T-cell (primary cell): ENCODE results near the gene ECI1. TPM values are rescaled to one million over a fixed set of nuclear protein-coding genes. Genes with fewer than 3 reads are reported as not detected.

ENCODE experiments used
- ATAC-seq, 4 experiments: fragments of 200-7000 bp in 3 of 4; fragments of 150-1000 bp in 1 of 4; cut with Tn5 transposase; replicated peaks in 1 of 4; 1 replicate in 3 of 4; 2 replicates in 1 of 4; pipeline ENCODE4 v1.10.0; 2021; ENCODE audit warnings: moderate library complexity in 3 of 4, mild to moderate bottlenecking in 2 of 4, moderate number of reproducible peaks in 1 of 4
- CTCF ChIA-PET, 2 donors: fragments of 300-600 bp; sonication (Branson Sonifier 250); formaldehyde crosslinking; loops; one replicate each; lab custom pipeline; 2022; ENCODE audit warnings: antibody characterized with exemption in 2 of 2; lab: Charles Lee
- POLR2A ChIA-PET, 2 donors: fragments of 300-600 bp; sonication (Branson Sonifier 250); formaldehyde crosslinking; loops; one replicate each; lab custom pipeline; 2022; ENCODE audit warnings: antibody characterized with exemption in 2 of 2; lab: Charles Lee
- DNase-seq, 35 experiments: peaks; one replicate each; pipeline versions ENCODE4 v3.0.0 to v3.0.0-alpha.2; 2013 to 2023
- H3K27ac ChIP-seq: one replicate; pipeline ENCODE4 v1.5.1; 2013; ENCODE audit warnings: low read length
- H3K27me3 ChIP-seq, 2 experiments: replicated peaks in 1 of 2; 1 replicate in 1 of 2; 2 replicates in 1 of 2; pipeline versions ENCODE4 v1.6.1 to v1.7.0; 2013; ENCODE audit warnings: low read length in 1 of 2, mixed read lengths in 1 of 2; ENCODE audit not compliant: control insufficient read depth in 2 of 2, insufficient read depth in 2 of 2; ENCODE audit errors: extremely low read depth in 1 of 2
- H3K36me3 ChIP-seq, 2 donors: 1 replicate in 1 of 2; 2 replicates in 1 of 2; pipeline versions ENCODE4 v1.6.1 to v1.7.0; 2013; ENCODE audit warnings: low read length in 1 of 2; ENCODE audit not compliant: control insufficient read depth in 2 of 2, insufficient read depth in 1 of 2; ENCODE audit errors: extremely low read depth in 1 of 2
- H3K4me1 ChIP-seq, 2 experiments: 1 replicate in 1 of 2; 2 replicates in 1 of 2; pipeline versions ENCODE4 v1.6.1 to v1.7.0; 2013; ENCODE audit warnings: low read length in 2 of 2, mixed read lengths in 1 of 2; ENCODE audit not compliant: insufficient read depth in 2 of 2, control insufficient read depth in 1 of 2; ENCODE audit errors: extremely low read depth in 1 of 2
- H3K4me3 ChIP-seq, 2 donors: 1 replicate in 1 of 2; 2 replicates in 1 of 2; pipeline versions ENCODE4 v1.5.1 to v1.7.0; 2013; ENCODE audit warnings: mild to moderate bottlenecking in 2 of 2, low read length in 1 of 2, moderate library complexity in 1 of 2; ENCODE audit not compliant: control insufficient read depth in 1 of 2; ENCODE audit errors: extremely low read depth in 1 of 2
- H3K9me3 ChIP-seq: 2 replicates; pipeline ENCODE4 v1.7.0; 2013
- H3K27ac Mint-ChIP-seq, 2 donors: one replicate each; pipeline ENCODE4 v1.8.0; 2020 to 2021; ENCODE audit warnings: mild to moderate bottlenecking in 2 of 2, mixed read lengths in 2 of 2
- H3K27me3 Mint-ChIP-seq, 2 donors: one replicate each; pipeline ENCODE4 v1.8.0; 2021 to 2022; ENCODE audit warnings: mixed read lengths in 2 of 2
- H3K36me3 Mint-ChIP-seq: one replicate; pipeline ENCODE4 v1.8.0; 2021; ENCODE audit warnings: mixed read lengths
- H3K4me1 Mint-ChIP-seq, 3 donors: one replicate each; pipeline ENCODE4 v1.8.0; 2020 to 2022; ENCODE audit warnings: mixed read lengths in 3 of 3, mild to moderate bottlenecking in 1 of 3
- H3K4me3 Mint-ChIP-seq, 3 donors: one replicate each; pipeline ENCODE4 v1.8.0; 2020 to 2022; ENCODE audit warnings: mild to moderate bottlenecking in 3 of 3, mixed read lengths in 3 of 3, moderate library complexity in 3 of 3
- H3K9me3 Mint-ChIP-seq, 3 donors: one replicate each; pipeline ENCODE4 v1.8.0; 2020 to 2022; ENCODE audit warnings: mixed read lengths in 3 of 3
- WGBS: methylation state at CpG from one replicate; pipeline ENCODE4 v1.1.5; 2013; ENCODE audit warnings: missing lambda C conversion rate; ENCODE audit not compliant: insufficient coverage; 5-methylcytosine and 5-hydroxymethylcytosine counted together
- total RNA-seq, 35 experiments: library from RNA in 6 of 35; stranded (reverse) in 6 of 35; fragments of 120-200 nt in 1 of 35; gene quantifications; one replicate each; pipeline versions ENCODE4 v1.2.1 to v1.2.4 and lab custom pipeline; 2013 to 2026

The ECI1 gene
- total RNA-seq: 10 to 100 TPM; 17.0 to 40.1 (median 37.7) TPM
- total RNA-seq (2013): 14.5 TPM
- 8.8 to 24.3 (median 15.0) reads per million in 29 experiments for total RNA-seq (lab: John Stamatoyannopoulos, UW)

GRCh38 chr16:2251296-2252111 lies at the start of gene ECI1:
TSS of gene ECI1 (minus strand) at chr16:2251587. CDS start at chr16:2251566, 21 bp downstream.
- Histone ChIP-seq H3K4me3 (peak within 1 kb of the TSS; percentile 63 to 64), H3K36me3 (peaks cover under 1 to 29% of the 10 kb centered on the region in 2 donors), H3K4me1 (peaks cover 3 to 21% of the 10 kb centered on the region in 2 experiments), H3K27ac (peak within 1 kb of the TSS; percentile 70), H3K27me3 (no peaks in the 10 kb centered on the region), H3K9me3 (no peaks in the 10 kb centered on the region)
- Mint-ChIP-seq H3K4me3 (peak within 1 kb of the TSS; percentile 81 to 85 (median 84)), H3K27me3 (no peaks in the 10 kb centered on the region), H3K36me3 (peaks cover 23% of the 10 kb centered on the region), H3K9me3 (no peaks in the 10 kb centered on the region), H3K27ac (peak within 1 kb of the TSS; percentile 89 to 91), H3K4me1 (peaks cover 5 to 7% (median 6%) of the 10 kb centered on the region in 3 donors)
- WGBS: 4% methylated on average over 81 of the region's 88 CpGs
- ATAC-seq (peak; percentile 73 to 82 (median 76)), DNase-seq (peak; percentile 31 to 84 (median 53))
- ChIA-PET POLR2A (interaction anchor here (0.6 to 0.8 kb wide), 2 partner anchors 9 to 12 kb away, joined by 3 read pairs; no protein-coding TSS in a partner anchor), CTCF (interaction anchor here (0.5 to 1.2 kb wide), 6 partner anchors 11 to 176 kb away, joined by 3 to 6 read pairs (median 3); no protein-coding TSS in a partner anchor)

GRCh38 chr16:2299915-2300192 lies 48.5 kb upstream of the ECI1 start:
- H3K27me3 ChIP-seq: no peaks in the 10 kb centered on the region
- POLR2A ChIA-PET: no interaction called here
- H3K4me3 Mint-ChIP-seq: no peak overlapping the region
- H3K4me3 ChIP-seq: no peak overlapping the region
- CTCF ChIA-PET: no interaction called here
- H3K4me1 Mint-ChIP-seq: no peaks in the 10 kb centered on the region
- H3K36me3 ChIP-seq: no peaks in the 10 kb centered on the region
- no peak overlapping the region for H3K27ac ChIP-seq
- ATAC-seq (no peak), DNase-seq (no peak)
- H3K9me3 Mint-ChIP-seq: no peaks in the 10 kb centered on the region
- H3K4me1 ChIP-seq: peaks cover 0 to 9% of the 10 kb centered on the region in 2 experiments
- H3K9me3 ChIP-seq: no peaks in the 10 kb centered on the region
- no peaks in the 10 kb centered on the region for H3K27me3 Mint-ChIP-seq
- H3K27ac Mint-ChIP-seq: no peak overlapping the region
- H3K36me3 Mint-ChIP-seq: peaks cover 5% of the 10 kb centered on the region
- WGBS: 90% methylated on average over 5 of the region's 10 CpGs

- 89% methylated on average over 24 of the region's 31 CpGs for WGBS
- ATAC-seq: no peak
- ChIA-PET CTCF (no interaction called here), POLR2A (no interaction called here)
- no peaks in the 10 kb centered on the region for H3K27me3 ChIP-seq
- H3K36me3 Mint-ChIP-seq: peaks cover 5% of the 10 kb centered on the region
- H3K9me3 ChIP-seq: no peaks in the 10 kb centered on the region
- no peak for DNase-seq
- no peak overlapping the region for H3K4me3 Mint-ChIP-seq
- H3K4me3 ChIP-seq: no peak overlapping the region
- no peaks in the 10 kb centered on the region for H3K9me3 Mint-ChIP-seq
- no peaks in the 10 kb centered on the region for H3K27me3 Mint-ChIP-seq
- H3K4me1 Mint-ChIP-seq: no peaks in the 10 kb centered on the region
- H3K27ac Mint-ChIP-seq: no peak overlapping the region
- H3K27ac ChIP-seq: no peak overlapping the region
- H3K4me1 ChIP-seq: peaks cover 0 to 9% of the 10 kb centered on the region in 2 experiments
- no peaks in the 10 kb centered on the region for H3K36me3 ChIP-seq
These were observed 47.9 kb upstream of the ECI1 start for GRCh38 chr16:2299121-2299914.

GRCh38 chr16:2298621-2299020 lies 47.2 kb upstream of the ECI1 start:
- POLR2A ChIA-PET: no interaction called here
- no peak overlapping the region for H3K27ac ChIP-seq
- no peaks in the 10 kb centered on the region for H3K27me3 ChIP-seq
- H3K36me3 ChIP-seq: no peaks in the 10 kb centered on the region
- no peaks in the 10 kb centered on the region for H3K9me3 ChIP-seq
- WGBS: 91% methylated on average over 4 of the region's 9 CpGs
- peaks cover 0 to 9% of the 10 kb centered on the region in 2 experiments for H3K4me1 ChIP-seq
- Mint-ChIP-seq H3K9me3 (no peaks in the 10 kb centered on the region), H3K27ac (no peak overlapping the region), H3K36me3 (peaks cover 5% of the 10 kb centered on the region), H3K27me3 (no peaks in the 10 kb centered on the region), H3K4me3 (no peak overlapping the region), H3K4me1 (no peaks in the 10 kb centered on the region)
- DNase-seq (no peak), ATAC-seq (no peak)
- no peak overlapping the region for H3K4me3 ChIP-seq
- CTCF ChIA-PET: no interaction called here

- no peak overlapping the region for H3K4me3 ChIP-seq
- Mint-ChIP-seq H3K4me3 (no peak overlapping the region), H3K27me3 (no peaks in the 10 kb centered on the region), H3K9me3 (no peaks in the 10 kb centered on the region), H3K27ac (no peak overlapping the region), H3K4me1 (no peaks in the 10 kb centered on the region), H3K36me3 (peaks cover 5% of the 10 kb centered on the region)
- CTCF ChIA-PET: no interaction called here
- no peaks in the 10 kb centered on the region for H3K27me3 ChIP-seq
- H3K4me1 ChIP-seq: peaks cover 0 to 9% of the 10 kb centered on the region in 2 experiments
- ATAC-seq: no peak
- WGBS: 95% methylated on average over 22 of the region's 22 CpGs
- no peak for DNase-seq
- H3K27ac ChIP-seq: no peak overlapping the region
- POLR2A ChIA-PET: no interaction called here
- H3K9me3 ChIP-seq: no peaks in the 10 kb centered on the region
- H3K36me3 ChIP-seq: no peaks in the 10 kb centered on the region
These were observed 46.1 kb upstream of the ECI1 start for GRCh38 chr16:2297506-2297860.

- POLR2A ChIA-PET: no interaction called here
- Mint-ChIP-seq H3K27me3 (no peaks in the 10 kb centered on the region), H3K36me3 (peaks cover 8% of the 10 kb centered on the region), H3K4me1 (no peaks in the 10 kb centered on the region), H3K27ac (no peak overlapping the region), H3K4me3 (no peak overlapping the region), H3K9me3 (no peaks in the 10 kb centered on the region)
- H3K27me3 ChIP-seq: no peaks in the 10 kb centered on the region
- CTCF ChIA-PET: no interaction called here
- WGBS: 87% methylated on average over 22 of the region's 23 CpGs
- H3K4me1 ChIP-seq: peaks cover 0 to 9% of the 10 kb centered on the region in 2 experiments
- no peaks in the 10 kb centered on the region for H3K9me3 ChIP-seq
- ATAC-seq (peak in 1 of 4 experiments; percentile 29), DNase-seq (peak in 1 of 35 experiments; percentile 26)
- no peak overlapping the region for H3K27ac ChIP-seq
- H3K36me3 ChIP-seq: no peaks in the 10 kb centered on the region
- no peak overlapping the region for H3K4me3 ChIP-seq
These were observed 45.5 kb upstream of the ECI1 start for GRCh38 chr16:2296661-2297505.
